ENCODE results near the gene RIBC2.

DNA sequence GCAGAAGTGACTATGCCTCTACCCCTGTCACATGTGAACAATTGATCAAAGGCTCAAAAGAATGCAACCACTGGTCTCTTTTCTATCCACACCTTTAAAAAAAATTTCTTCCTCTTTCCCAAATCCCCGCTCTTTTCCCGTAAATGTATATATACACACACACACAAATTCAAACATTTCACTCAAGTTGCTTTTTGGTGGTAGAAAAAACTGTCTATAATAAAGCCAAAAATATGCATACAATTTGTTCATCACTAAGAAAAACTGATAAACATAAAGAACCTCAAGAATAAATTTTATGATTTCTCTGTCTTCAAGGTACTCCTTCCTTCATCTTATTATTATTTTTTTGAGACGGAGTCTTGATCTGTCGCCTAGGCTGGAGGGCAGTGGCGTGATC lies 5.7 kb upstream of the RIBC2 start:
- TF ChIP-seq, protein P1, sequence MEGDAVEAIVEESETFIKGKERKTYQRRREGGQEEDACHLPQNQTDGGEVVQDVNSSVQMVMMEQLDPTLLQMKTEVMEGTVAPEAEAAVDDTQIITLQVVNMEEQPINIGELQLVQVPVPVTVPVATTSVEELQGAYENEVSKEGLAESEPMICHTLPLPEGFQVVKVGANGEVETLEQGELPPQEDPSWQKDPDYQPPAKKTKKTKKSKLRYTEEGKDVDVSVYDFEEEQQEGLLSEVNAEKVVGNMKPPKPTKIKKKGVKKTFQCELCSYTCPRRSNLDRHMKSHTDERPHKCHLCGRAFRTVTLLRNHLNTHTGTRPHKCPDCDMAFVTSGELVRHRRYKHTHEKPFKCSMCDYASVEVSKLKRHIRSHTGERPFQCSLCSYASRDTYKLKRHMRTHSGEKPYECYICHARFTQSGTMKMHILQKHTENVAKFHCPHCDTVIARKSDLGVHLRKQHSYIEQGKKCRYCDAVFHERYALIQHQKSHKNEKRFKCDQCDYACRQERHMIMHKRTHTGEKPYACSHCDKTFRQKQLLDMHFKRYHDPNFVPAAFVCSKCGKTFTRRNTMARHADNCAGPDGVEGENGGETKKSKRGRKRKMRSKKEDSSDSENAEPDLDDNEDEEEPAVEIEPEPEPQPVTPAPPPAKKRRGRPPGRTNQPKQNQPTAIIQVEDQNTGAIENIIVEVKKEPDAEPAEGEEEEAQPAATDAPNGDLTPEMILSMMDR (IDR thresholded peaks at IDR 0.05), result no peak
- no peak for TF ChIP-seq POLR2A (IDR thresholded peaks at IDR 0.05)
